Endometrial microvascular endothelial cells (primary cell): ENCODE data around the gene TMEM182. TPM values are rescaled to one million over a fixed set of nuclear protein-coding genes. Genes with fewer than 3 reads are reported as not detected.

ENCODE experiments used
- in situ Hi-C: cut with HindIII; loops from 2 replicates; pipeline ENCODE4 v1.10.0; 2017; ENCODE audit warnings: low sequenced_read_pairs, low pct_unique_long_range_greater_than_20kb; ENCODE audit errors: inconsistent ontology term
- total RNA-seq: library from RNA; depleted of rRNA; stranded (reverse); fragments of >200 nt; gene quantifications from one replicate; pipeline ENCODE4 v1.2.3, GENCODE V29; 2015; ENCODE audit errors: inconsistent ontology term

The TMEM182 gene
- total RNA-seq, 1 donor from 2014 or later, result under 0.01 TPM

DNA sequence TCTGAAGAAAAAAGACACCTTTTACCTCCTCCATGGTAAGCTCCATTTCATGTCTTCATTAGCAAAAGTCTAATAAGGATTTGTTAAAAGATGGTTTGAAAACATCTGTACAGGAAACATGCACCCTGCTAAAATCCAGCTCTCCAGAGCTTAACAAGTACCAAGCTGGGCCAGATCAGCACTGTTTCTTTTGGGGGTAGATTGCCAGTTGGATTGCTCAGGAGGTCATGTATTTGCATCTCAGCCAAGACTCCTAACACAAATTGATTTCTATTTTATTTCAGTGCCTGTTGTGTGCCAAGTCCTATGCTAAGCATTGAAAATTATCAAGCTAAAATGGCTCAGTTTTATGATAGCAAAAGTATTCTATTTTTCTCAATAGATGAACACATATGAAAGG lies 3.4 kb upstream of the TMEM182 start:
- in situ Hi-C loops, result no loop called here

DNA sequence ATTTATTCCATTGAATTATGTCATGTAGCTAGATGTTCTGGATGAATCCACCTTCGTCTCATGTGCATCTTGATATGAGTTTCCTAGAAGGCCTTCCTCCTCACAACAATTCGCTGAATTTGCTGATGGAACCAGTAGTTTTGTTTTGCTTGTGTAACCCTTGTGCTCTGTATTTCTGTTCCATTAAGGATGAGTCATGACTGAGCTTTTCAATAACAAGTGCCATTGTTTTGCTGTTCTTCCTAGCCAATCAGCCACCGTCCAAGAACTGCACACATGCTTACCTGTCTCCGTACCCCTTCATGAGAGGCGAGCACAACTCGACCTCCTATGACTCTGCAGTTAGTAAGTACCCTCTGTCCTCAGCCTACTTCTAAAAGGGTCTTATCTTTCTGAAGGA lies 2.3 kb downstream of the TMEM182 start:
- in situ Hi-C loops, result no loop called here

DNA sequence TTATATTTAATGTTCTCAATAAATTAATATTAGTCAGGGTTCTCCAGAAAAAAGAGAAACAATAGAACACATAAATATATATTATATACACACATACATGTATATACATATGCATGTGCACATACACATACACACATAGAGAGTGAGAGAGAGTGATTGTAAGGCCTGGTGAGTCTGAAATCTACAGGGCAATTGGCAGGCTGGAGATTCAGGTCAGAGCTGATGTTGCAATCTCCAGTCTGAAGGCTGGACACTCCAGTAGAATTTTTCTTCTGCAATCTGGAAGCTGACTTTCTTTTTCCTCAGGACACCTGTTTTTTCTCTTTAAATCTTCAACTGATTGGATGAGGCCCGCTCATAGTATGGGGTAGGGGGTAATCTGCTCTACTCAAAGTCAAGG lies 3.2 kb downstream of the TMEM182 start:
- in situ Hi-C loops, result no loop called here

DNA sequence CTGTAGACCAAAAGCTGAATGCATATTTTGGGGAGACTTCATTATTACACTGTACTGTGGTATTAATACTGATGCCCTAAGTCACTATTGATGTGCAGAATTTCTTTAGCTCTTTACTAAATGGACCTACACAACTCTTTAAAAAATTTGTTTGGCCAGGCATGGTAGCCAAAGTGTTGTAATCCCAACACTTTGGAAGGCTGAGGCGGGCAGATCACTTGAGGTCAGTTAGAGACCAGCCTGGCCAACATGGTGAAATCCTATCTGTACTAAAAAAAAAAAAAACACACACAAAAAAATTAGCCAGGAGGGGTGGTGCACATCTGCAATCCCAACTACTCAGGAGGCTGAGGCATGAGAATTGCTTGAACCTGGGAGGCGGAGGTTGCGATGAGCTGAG lies 6.4 kb downstream of the TMEM182 start:
- in situ Hi-C loops, result no loop called here

DNA sequence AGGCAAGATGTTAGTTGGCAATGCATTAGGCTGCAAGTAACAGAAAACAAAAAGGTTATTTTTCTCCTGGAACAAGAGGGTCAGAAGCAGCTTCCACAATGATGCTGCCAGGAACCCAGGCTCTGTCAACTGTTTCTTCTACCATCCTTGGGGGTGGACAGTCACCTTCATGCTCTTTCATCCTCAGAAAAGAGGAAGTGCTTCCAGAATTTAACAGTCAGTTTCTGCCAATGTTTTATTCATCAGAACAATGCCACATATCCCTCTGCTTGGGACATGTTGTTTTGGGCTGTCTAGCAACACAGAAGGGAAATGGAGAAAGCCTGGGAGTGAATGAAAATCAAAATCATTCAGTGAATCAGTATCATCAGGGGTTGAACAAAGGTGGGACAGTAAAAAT lies 7.1 kb downstream of the TMEM182 start:
- in situ Hi-C loops, result no loop called here

DNA sequence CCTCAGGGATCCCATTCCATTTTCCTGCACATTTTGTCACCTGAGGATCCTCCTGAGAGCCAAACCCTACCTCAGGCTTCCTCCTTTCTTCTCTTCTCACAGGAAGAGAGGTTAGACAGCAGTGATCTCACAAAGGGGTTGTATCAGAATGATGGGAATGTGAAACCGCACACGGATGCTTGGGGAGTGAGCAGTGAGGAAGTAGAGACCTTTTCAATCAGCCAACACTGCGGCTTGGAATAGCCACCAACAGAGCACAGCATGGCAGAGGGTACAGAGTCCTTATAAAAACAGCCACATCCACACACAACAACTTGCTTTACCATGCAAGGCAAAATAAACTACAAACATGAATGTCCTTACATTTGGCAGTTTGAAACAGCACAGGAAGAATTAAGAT lies 8.7 kb downstream of the TMEM182 start:
- in situ Hi-C loops, result no loop called here

DNA sequence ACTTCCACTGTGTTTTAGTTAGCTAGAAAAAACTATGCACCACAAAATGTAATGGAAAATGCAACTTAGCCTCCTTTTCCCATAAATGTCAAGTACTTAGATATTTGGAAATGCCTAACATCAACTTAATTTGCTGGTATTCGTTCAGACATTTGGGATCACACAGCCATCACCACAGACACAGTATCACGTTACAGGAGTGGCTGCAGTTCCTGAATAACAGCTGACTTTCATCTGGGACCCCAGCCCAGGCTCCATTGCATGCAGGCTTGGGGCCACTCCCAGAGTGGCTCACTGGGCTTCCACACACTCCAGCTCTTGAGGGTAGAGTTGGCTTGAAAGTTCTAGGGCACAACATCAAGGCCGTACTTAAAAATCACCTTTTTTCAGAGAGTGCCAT lies 9.3 kb downstream of the TMEM182 start:
- in situ Hi-C loops, result no loop called here

DNA sequence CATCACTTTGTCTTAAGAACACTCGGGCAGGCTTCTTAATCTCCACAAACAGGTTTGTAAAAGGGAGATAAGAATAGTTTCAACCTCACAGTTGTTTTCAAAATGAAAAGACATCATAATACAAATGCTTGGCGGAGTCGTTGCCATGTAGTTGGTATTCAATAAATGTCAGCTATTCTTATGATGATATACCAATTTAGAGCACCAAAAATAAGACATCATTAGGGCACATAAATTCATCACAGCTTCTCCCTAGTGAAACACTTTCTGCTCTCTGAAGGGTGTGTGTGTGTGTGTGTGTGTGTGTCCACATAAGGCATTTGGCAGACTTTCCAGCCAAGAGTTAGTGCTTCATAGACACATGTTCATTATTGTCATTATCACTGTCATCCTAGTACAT lies 10.8 kb downstream of the TMEM182 start:
- in situ Hi-C loops, result no loop called here

DNA sequence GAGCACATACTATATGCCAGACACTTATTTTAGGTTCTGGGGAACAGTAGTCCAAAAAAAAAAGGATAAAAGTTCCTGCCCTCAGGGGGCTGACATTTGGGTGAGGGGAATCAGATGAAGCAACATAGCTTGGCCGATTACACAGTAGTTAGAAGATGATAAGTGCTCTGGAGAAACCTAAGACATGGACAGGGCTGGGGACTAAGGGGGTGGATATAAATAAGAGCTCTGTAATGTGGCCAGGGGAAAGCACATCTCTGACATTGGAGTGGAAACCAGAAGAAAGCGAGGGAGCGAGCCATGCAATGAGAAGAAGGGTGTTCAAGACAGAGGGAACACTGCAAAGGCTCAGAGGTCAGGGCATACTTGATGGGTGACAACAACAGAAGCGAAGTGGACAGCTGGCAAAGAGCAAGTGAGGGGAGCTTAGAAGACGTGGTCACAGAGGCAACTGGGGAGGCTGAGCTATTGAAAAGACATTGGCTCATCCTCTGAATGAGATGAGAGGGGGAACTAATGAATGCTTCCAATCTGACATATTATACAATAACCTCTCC lies 11.4 kb downstream of the TMEM182 start:
- in situ Hi-C loops, result no loop called here

DNA sequence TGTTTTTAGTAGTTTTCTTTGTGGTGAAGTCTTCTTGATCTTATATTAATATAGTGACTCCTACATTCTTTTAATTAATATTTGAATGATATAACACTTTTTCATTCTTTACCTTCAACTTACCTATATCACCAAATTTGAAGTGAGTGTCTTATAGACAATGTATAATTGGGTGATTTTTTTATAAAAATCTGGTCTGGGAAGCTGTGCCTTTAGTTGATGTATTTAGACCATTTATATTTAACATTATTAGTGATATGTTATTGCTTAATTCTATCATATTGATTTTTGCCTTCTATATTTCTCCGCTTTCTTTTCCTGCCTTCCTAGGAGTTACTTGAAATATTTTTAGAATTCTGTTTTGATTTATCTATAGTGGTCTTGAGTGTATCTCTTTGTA lies 16.4 kb downstream of the TMEM182 start:
- in situ Hi-C loops, result no loop called here

DNA sequence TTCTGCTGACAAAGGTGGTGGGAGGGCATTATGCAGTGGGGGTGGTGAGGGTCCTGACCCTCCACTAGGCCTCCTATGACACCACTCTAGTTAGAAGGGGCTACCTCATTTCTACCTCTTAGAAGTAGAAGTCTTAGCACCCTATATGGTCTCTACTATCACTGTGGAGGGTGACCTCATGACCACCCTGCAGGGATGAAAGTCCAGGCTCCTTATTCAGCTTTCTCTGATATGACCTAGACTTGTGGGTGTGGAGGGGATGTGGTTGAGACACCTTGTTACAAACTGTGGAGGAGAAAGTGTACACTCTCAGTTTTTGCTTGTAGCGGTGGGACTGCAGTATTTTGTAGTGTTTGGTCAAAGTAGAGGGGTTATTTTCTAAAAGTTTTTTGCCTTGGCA lies 18.6 kb downstream of the TMEM182 start:
- in situ Hi-C loops, result no loop called here

DNA sequence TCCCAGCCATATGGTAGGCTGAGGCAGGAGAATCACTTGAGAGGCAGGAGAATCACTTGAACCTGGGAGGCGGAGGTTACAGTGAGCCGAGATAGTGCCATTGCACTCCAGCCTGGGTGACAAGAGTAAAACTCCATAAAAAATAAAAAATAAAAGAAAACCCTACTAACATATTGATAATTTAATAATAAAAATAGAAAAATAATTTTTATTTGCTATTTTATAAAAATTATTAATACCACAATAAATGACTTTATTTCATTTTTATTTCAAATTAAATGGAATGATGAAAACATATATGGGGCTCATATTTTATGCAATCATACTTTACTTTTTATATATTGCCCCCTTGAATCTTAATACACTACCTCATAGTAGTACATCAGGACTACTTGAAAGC lies 20.4 kb downstream of the TMEM182 start:
- in situ Hi-C loops, result no loop called here

DNA sequence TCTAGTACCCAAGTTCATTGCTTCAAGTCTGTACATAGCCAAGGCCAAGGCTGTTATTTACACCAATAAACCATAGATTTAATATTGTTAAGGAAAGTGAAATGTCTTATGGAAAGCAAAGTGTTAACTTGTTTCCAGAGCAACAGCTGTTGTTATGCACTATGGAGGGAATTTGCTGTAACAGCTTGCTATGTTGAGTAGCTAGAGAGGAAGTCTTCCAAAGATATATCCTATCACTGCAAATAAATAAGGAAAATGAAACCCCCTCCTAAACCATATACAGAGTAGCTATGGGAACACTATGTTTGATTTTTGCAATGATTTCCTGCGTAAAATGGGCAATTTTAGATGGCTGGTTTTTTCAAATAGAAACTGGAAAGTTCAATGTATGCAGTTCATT lies 21.1 kb downstream of the TMEM182 start:
- in situ Hi-C loops, result no loop called here

DNA sequence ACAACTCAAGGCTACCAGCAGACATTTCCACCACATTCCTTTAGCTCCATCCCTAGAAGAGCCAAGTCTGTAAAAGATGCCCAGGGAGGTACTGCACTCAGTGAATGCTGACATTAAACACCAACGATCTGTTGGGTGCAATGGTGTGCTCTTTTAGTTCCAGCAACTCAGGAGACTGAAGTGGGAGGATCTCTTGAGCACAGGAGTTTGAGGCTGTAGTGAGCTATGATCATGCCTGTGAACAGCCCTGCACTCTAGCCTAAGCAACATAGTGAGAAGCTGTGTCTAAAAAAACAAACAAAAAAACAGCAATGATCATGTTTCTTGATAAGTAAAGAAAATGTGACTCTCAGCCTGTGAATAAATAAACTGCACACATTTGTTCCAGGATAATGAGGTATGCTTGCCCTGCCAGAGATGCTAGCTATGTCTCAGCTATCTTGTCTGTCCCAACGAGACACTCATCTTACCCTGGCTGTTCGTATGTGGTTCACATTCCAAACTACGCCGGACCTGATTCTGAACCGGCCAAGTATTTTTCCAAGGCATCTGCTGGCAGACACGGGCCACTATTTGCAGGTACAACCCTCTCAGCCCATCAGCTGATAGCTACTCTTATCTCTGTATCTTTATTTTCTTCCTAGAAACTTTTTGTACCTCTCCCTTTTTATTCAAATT lies 21.8 kb downstream of the TMEM182 start:
- in situ Hi-C loops, result no loop called here

DNA sequence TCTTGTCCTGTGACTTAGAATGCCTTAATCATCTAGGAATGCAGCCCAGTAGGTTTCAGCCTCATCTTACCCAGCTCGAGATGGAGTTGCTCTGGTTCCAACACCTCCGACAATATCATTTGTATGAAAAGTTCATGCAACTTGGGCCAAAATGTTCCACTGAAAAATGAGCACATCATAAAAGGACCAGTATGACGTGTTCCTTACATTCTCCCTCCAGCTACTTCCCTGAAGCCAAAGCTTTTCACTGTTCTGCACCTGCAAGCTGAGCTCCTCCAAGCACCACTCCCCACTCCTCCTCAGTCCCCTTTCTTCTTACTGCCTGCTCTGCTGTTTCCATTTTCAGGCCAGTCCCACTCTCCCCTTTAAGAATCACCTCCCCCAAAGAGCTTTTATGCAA lies 23.1 kb downstream of the TMEM182 start:
- in situ Hi-C loops, result no loop called here

DNA sequence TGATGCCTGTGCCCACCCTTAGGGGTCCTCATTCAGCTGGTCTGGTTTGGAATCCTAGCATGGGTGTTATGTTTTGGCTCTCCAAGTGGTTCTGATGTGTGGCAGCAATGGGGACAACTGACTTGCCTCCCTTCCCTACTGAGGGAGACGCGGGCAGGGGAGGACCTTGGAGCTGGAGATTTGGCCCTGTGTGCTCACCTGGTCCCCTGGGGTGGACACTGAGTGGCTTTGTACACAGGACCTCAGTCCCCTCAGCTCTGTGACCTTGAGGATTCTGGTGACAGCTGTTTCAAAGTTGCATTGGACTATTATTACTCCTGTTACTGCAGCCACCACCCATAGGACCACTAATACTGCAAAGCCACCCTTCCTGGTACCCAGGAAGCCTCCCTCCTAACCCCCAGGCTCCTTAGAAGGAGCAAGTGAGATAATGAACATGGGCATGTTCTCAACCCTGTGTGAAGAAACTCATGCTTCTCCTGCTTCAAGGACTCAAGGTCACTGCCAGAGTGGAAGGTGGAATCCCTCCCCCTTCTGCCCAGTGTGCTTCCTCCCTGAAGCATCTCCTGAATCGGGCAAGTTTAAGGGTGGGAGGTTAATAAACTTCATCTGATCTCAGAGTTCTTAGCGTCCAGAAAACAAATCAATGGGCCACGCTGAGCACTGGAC lies 26.5 kb downstream of the TMEM182 start:
- in situ Hi-C loops, result no loop called here

DNA sequence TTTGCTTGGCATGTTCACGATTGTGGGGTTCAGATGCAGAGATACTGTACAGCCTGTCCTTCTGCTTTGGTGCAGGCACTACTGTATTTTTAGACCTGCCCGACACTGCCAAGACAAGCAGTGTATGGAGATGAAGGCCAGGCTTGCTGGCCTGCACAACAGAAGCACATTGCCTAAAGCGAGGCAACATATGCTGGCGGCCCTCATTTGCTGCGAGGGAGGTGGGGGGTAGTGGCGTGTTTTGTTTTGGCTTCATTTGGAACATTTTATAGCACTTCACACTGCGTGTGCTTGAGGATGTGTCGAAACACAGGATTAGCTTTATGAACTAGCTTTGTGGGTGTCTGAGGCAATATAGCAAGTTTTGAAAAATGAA lies 27.0 kb downstream of the TMEM182 start:
- in situ Hi-C loops, result no loop called here

DNA sequence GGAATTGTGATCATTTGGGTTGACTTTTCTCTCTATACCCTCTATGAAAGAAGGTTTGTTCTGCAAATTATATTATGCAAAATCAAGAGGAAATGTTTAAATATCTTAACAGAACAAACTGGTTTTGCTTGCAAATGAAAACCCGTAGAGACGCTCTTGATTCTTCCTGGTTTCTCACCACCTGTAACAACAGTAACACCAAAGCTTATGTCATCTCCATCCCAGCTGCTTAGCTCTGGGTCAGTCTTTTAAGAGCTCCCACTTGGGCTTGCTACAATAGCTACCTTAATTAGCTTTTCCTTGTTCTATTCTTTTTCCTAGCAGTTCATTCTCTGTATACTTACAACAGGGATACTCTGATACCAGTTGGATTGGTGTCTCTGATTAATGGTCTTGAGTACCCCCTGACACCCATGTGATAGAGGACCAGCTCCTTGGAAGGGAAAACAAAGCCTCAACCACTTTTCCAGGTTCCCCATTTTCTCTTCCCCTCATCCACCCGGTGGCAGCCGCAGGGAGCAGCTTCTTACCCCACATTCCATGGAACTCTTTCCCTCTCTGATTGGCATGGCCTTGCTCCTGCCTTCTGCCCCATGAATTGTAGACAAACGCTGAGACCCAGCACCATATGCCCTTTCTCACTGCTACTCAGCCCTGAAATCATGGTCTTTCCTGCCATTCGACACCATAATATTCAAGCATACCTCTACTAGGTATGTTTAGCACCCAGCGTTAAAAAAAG lies 27.7 kb downstream of the TMEM182 start:
- in situ Hi-C loops, result no loop called here

DNA sequence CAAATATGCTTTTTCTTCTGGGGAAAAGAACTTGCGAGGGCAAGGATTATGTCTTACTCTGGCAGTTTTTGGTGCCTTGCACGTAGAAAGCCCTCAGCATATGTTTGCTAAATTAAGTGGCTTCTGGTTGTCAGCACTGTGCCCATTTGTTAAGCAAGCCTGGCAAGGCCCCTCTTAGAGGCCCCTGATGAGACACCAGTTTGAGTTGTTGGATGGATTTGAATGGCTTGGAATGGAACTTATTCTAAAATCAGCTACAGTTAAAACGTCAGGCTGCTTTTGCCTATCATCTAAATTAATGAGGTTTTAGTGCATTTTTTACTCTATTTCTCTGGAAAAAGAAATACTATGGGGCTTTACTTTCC lies 28.2 kb downstream of the TMEM182 start:
- in situ Hi-C loops, result no loop called here

DNA sequence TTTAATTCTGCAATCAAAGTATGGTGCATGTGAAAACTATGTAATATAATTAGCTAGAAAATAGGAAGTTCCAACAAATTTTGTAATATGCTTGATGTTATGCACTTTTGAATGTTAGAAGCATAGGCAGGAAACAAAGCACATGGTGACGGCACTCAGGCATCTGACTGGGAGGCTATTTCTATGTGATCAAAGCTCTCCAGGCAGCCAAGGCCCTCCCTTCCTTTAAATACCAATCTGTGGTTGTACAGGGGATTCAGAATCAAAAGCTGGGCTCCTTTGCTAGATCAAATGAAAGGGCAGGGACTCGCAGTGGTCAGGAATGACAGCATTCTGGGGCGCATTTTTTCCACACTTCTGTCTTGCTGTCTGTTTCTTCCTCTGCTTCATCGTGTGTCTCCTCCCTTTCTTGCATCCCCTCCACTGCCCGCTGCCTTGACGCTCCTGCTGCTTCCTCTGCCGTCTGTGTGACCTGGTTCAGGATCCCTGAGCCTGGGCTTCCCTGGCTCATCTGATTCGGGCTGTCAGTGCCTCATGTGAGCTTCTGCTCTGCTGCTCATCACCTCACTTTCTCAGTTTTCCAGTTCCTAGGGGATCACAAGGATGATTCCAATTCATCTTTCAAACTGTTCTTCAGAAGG lies 30.9 kb downstream of the TMEM182 start:
- in situ Hi-C loops, result no loop called here
